SK-N-SH (cell line): ENCODE data around the gene MAT2A. TPM values are rescaled to one million over a fixed set of nuclear protein-coding genes. Genes with fewer than 3 reads are reported as not detected.

Experiments
- CTCF ChIA-PET: fragments of 300-600, 350-600 bp; formaldehyde crosslinking; extraction: SDS; loops from one replicate; lab custom pipeline; 2021; lab: Yijun Ruan, JAX
- POLR2A ChIA-PET: fragments of 350-600 bp; sonication (Branson Sonifier 250); formaldehyde crosslinking; extraction: SDS; loops from one replicate; lab custom pipeline; 2020; ENCODE audit warnings: antibody characterized with exemption, inconsistent platforms; lab: Yijun Ruan, JAX
- DNase-seq: peaks from one replicate; pipeline ENCODE4 v3.0.0; 2012
- H2AFZ ChIP-seq: fragments of 200-600 bp; sonication (generic); 2 replicates; pipeline ENCODE4 v1.8.1; 2016; ENCODE audit warnings: antibody characterized with exemption, mild to moderate bottlenecking, low read depth
- H3F3A ChIP-seq: fragments of 200-600 bp; sonication (generic); replicated peaks from 2 replicates; pipeline ENCODE3; 2016; ENCODE audit warnings: antibody characterized with exemption, mild to moderate bottlenecking; ENCODE audit not compliant: insufficient read depth
- H3K27ac ChIP-seq, 2 experiments: fragments of 200-500 bp in 1 of 2; fragments of 200-600 bp in 1 of 2; sonication (Bioruptor generic) in 1 of 2; sonication (generic), shearing (Covaris generic) in 1 of 2; 2 replicates each; pipeline versions ENCODE4 v1.5.1 to v1.6.1; 2014 to 2016; ENCODE audit warnings: low read depth in 2 of 2, inconsistent platforms in 1 of 2, low read length in 1 of 2, mild to moderate bottlenecking in 1 of 2, mixed read lengths in 1 of 2
- H3K27me3 ChIP-seq: fragments of 200-600 bp; sonication (generic), shearing (Covaris generic); 2 replicates; pipeline ENCODE4 v1.6.1; 2016; ENCODE audit warnings: mixed run types; ENCODE audit not compliant: insufficient read depth
- H3K36me3 ChIP-seq, 2 experiments: fragments of 200-500 bp in 1 of 2; fragments of 200-600 bp in 1 of 2; sonication (Bioruptor generic) in 1 of 2; sonication (generic) in 1 of 2; replicated peaks in 1 of 2; 2 replicates each; pipeline versions ENCODE3 to v1.5.1; 2014 to 2016; ENCODE audit warnings: low read length in 1 of 2, mild to moderate bottlenecking in 1 of 2; ENCODE audit not compliant: insufficient read depth in 2 of 2, control insufficient read depth in 1 of 2
- H3K4me1 ChIP-seq, 2 experiments: fragments of 200-500 bp in 1 of 2; fragments of 200-600 bp in 1 of 2; sonication (Bioruptor generic) in 1 of 2; sonication (generic), shearing (Covaris generic) in 1 of 2; 2 replicates each; pipeline versions ENCODE4 v1.5.1 to v1.6.1; 2014 to 2016; ENCODE audit warnings: low read depth in 1 of 2, low read length in 1 of 2, mixed run types in 1 of 2; ENCODE audit not compliant: insufficient read depth in 2 of 2, control insufficient read depth in 1 of 2
- H3K4me2 ChIP-seq: fragments of 200-600 bp; sonication (generic), shearing (Covaris generic); 2 replicates; pipeline ENCODE4 v1.6.1; 2017; ENCODE audit warnings: mixed run types
- H3K4me3 ChIP-seq, 2 experiments: fragments of 200-500 bp in 1 of 2; fragments of 200-600 bp in 1 of 2; sonication (Bioruptor generic) in 1 of 2; sonication (generic), shearing (Covaris generic) in 1 of 2; 2 replicates each; pipeline versions ENCODE4 v1.5.1 to v1.8.1; 2014 to 2016; ENCODE audit warnings: low read depth in 2 of 2, inconsistent platforms in 1 of 2, low read length in 1 of 2, mild to moderate bottlenecking in 1 of 2, mixed read lengths in 1 of 2, moderate library complexity in 1 of 2
- H3K79me2 ChIP-seq: fragments of 200-600 bp; sonication (generic); 2 replicates; pipeline ENCODE4 v1.8.1; 2017; ENCODE audit warnings: mild to moderate bottlenecking; ENCODE audit not compliant: insufficient read depth
- H3K9ac ChIP-seq: fragments of 200-600 bp; sonication (generic); 2 replicates; pipeline ENCODE4 v1.6.1; 2017; ENCODE audit warnings: mixed run types
- H3K9me2 ChIP-seq: fragments of 200-600 bp; sonication (generic); 2 replicates; pipeline ENCODE4 v1.6.1; 2017; ENCODE audit warnings: mixed run types
- H3K9me3 ChIP-seq: fragments of 200-600 bp; sonication (generic); 2 replicates; pipeline ENCODE4 v1.6.1; 2017; ENCODE audit warnings: mixed run types, mild to moderate bottlenecking, moderate library complexity
- H4K20me1 ChIP-seq: fragments of 200-600 bp; sonication (generic); 2 replicates; pipeline ENCODE4 v1.6.1; 2017; ENCODE audit warnings: mild to moderate bottlenecking, mixed run types; ENCODE audit not compliant: insufficient read depth
- ELF1 ChIP-seq: IDR thresholded peaks from 2 replicates; pipeline ENCODE4 v1.4.0; 2012
- EZH2phosphoT487 ChIP-seq: fragments of 200-600 bp; sonication (generic); IDR thresholded peaks from 2 replicates; pipeline ENCODE4 v1.6.1; 2017; ENCODE audit warnings: low read depth, mixed run types, mild to moderate bottlenecking, antibody characterized with exemption, moderate library complexity, borderline replicate concordance
- FOSL2 ChIP-seq: IDR thresholded peaks from 2 replicates; pipeline ENCODE4 v1.4.0; 2012; ENCODE audit warnings: low read depth, mild to moderate bottlenecking, moderate library complexity, borderline replicate concordance
- FOXJ3 ChIP-seq: sonication (generic); formaldehyde crosslinking; IDR thresholded peaks from 2 replicates; pipeline ENCODE4 v1.5.1; 2020; ENCODE audit warnings: mild to moderate bottlenecking, missing genetic modification reagents
- FOXM1 ChIP-seq: IDR thresholded peaks from 2 replicates; pipeline ENCODE4 v1.4.0; 2012; ENCODE audit warnings: low read depth, mild to moderate bottlenecking
- GABPA ChIP-seq: IDR thresholded peaks from 2 replicates; pipeline ENCODE4 v1.4.0; 2012; ENCODE audit warnings: low read depth, mild to moderate bottlenecking
- GATA2 ChIP-seq: sonication (generic); formaldehyde crosslinking; IDR thresholded peaks from 2 replicates; pipeline ENCODE4 v1.5.0; 2020; ENCODE audit warnings: mild to moderate bottlenecking, missing genetic modification reagents
- JUND ChIP-seq: IDR thresholded peaks from 2 replicates; pipeline ENCODE4 v1.4.0; 2012
- MAX ChIP-seq: IDR thresholded peaks from 2 replicates; pipeline ENCODE4 v1.4.0; 2012; ENCODE audit warnings: low read depth
- MXI1 ChIP-seq: IDR thresholded peaks from 2 replicates; pipeline ENCODE4 v1.6.1; 2012; ENCODE audit warnings: mild to moderate bottlenecking, low read depth, low read length, improper control_type of control experiment
- NFIC ChIP-seq: IDR thresholded peaks from 2 replicates; pipeline ENCODE4 v1.4.0; 2012; ENCODE audit warnings: borderline replicate concordance
- NRF1 ChIP-seq: IDR thresholded peaks from 2 replicates; pipeline ENCODE4 v1.6.1; 2012; ENCODE audit warnings: low read depth, mild to moderate bottlenecking, low read length
- POLR2AphosphoS5 ChIP-seq: IDR thresholded peaks from 2 replicates; pipeline ENCODE4 v1.6.1; 2012; ENCODE audit warnings: low read depth, low read length
- RAD21 ChIP-seq: IDR thresholded peaks from 2 replicates; pipeline ENCODE4 v1.6.1; 2012; ENCODE audit warnings: mild to moderate bottlenecking, low read length
- RCOR1 ChIP-seq: fragments of 150-350 bp; IDR thresholded peaks from 2 replicates; pipeline ENCODE4 v1.6.1; 2017; ENCODE audit warnings: antibody characterized with exemption, low read length
- RFX5 ChIP-seq: IDR thresholded peaks from 2 replicates; pipeline ENCODE4 v1.6.1; 2012; ENCODE audit warnings: mild to moderate bottlenecking, improper control_type of control experiment, low read length
- RXRA ChIP-seq: IDR thresholded peaks from 2 replicates; pipeline ENCODE4 v1.4.0; 2012; ENCODE audit warnings: low read depth, mild to moderate bottlenecking, borderline replicate concordance
- SIN3A ChIP-seq: IDR thresholded peaks from 2 replicates; pipeline ENCODE4 v1.6.1; 2012; ENCODE audit warnings: low read depth, mild to moderate bottlenecking, low read length, moderate library complexity, borderline replicate concordance
- SMC3 ChIP-seq: IDR thresholded peaks from 2 replicates; pipeline ENCODE4 v1.6.1; 2012; ENCODE audit warnings: low read depth, low read length, improper control_type of control experiment
- TAF1 ChIP-seq: IDR thresholded peaks from 2 replicates; pipeline ENCODE4 v1.6.1; 2012; ENCODE audit warnings: low read depth, mild to moderate bottlenecking, low read length, moderate library complexity, borderline replicate concordance
- TCF12 ChIP-seq: IDR thresholded peaks from 2 replicates; pipeline ENCODE4 v1.4.0; 2012
- TEAD4 ChIP-seq: IDR thresholded peaks from 2 replicates; pipeline ENCODE4 v1.4.0; 2012; ENCODE audit warnings: mild to moderate bottlenecking, borderline replicate concordance; ENCODE audit not compliant: insufficient read depth
- ZBTB33 ChIP-seq: IDR thresholded peaks from 2 replicates; pipeline ENCODE4 v1.4.0; 2012; ENCODE audit warnings: low read depth, borderline replicate concordance
- WGBS: methylation state at CpG from one replicate; pipeline ENCODE4 v1.1.6; 2017; ENCODE audit warnings: low lambda C conversion rate; 5-methylcytosine and 5-hydroxymethylcytosine counted together
- polyA plus RNA-seq, 3 experiments: library from polyadenylated mRNA; depleted of rRNA; stranded (reverse); fragments of >200 nt; gene quantifications; 2 replicates each; pipeline ENCODE4 v1.2.3, GENCODE V29; 2012
- TF ChIP-seq, protein P1 (sequence below): IDR thresholded peaks from 2 replicates; pipeline ENCODE4 v1.6.1; 2012; ENCODE audit warnings: mild to moderate bottlenecking, low read depth, low read length, moderate library complexity
- TF ChIP-seq, protein P2 (sequence below): fragments of 150-350 bp; IDR thresholded peaks from 2 replicates; pipeline ENCODE4 v1.6.1; 2017; ENCODE audit warnings: antibody characterized with exemption, low read length, low read depth, borderline replicate concordance
- TF ChIP-seq, protein P3 (sequence below): IDR thresholded peaks from 2 replicates; pipeline ENCODE4 v1.4.0; 2012; ENCODE audit warnings: low read depth, borderline replicate concordance

The MAT2A gene
- polyA plus RNA-seq, 1 of the 3 experiments (the other 2 are of a cell fraction), result 187 TPM

DNA sequence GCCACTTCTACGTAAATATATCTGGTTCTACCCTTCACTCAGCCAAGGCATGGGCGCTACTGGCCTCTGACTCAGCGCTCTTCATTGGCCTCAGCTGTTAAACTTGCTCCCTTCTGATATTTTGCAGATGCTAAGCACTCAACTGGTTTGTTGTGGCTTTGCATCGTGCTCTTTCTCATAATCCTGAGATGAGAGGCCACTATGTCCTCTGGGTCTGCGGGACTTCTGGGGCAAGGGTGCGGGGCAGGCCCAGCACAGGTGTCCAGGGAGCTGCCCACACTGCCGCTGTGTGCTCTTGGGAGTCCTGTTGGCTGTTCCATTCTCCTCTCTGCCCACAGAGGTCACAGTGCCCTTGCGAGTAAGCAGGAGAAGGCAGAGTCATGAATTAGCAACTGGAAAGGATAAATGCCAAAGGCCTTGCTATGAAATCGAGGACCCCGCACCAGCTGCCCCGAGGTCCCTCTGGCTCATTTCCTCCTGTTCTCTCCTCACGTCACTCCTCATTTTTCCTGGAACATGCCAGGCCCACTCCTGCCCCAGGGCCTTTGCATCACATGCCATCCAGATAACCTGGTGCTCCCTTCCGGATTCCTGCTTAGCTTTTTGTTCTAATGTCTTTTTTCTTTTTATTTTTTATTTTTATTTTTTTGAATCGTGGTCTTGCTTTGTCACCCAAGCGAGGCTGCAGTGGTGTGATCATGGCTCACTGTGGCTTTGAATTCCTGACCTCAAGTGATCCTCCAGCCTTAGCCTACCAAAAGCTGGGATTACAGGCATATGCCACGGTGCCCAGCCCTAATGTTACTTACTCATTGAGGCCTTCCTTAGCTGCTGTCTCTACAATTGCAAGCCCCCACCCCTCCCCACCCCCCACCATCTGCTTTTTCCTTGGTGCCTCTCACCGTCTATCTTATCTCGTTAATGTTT lies 34.9 kb upstream of the MAT2A start:
- no peaks in the 10 kb centered on the region for H4K20me1 ChIP-seq
- no peak overlapping the region for H3K4me3 ChIP-seq
- H3K4me1 ChIP-seq, result peaks cover 19 to 25% of the 10 kb centered on the region in 2 experiments; a peak in 3 of 4 replicates
- H3K79me2 ChIP-seq, result no peaks in the 10 kb centered on the region
- H3K36me3 ChIP-seq, result no peaks in the 10 kb centered on the region
- H3K27ac ChIP-seq, result peak overlapping the region; percentile 60 to 68
- WGBS, result 59% methylated on average over 18 of the region's 18 CpGs
- peaks cover 35% of the 10 kb centered on the region for H3F3A ChIP-seq
- CTCF ChIA-PET, result interaction anchor here (0.6 to 1.9 kb wide), 9 partner anchors 9 to 471 kb away, joined by 3 to 6 read pairs (median 5); no protein-coding TSS in a partner anchor
- H3K4me2 ChIP-seq, result peak overlapping the region; percentile 39; the same call in 1 of the 2 replicates
- no peak overlapping the region for H3K9ac ChIP-seq
- no peaks in the 10 kb centered on the region for H3K27me3 ChIP-seq
- POLR2A ChIA-PET, result interaction anchor here (0.9 to 3.0 kb wide), 9 partner anchors 20 to 150 kb away, joined by 3 to 25 read pairs (median 4); partner anchors contain the start of genes ELMOD3, MAT2A and RETSAT
- no peak overlapping the region for H2AFZ ChIP-seq
- no peak for DNase-seq
- no peaks in the 10 kb centered on the region for H3K9me2 ChIP-seq
- H3K9me3 ChIP-seq, result no peaks in the 10 kb centered on the region
- TF ChIP-seq NRF1 (no peak), TEAD4 (no peak), RFX5 (no peak), RAD21 (no peak), SIN3A (no peak), FOSL2 (peak; percentile 44; the same call in 1 of the 2 replicates), GABPA (no peak), MAX (peak; percentile 68), POLR2AphosphoS5 (peak; percentile 30; the same call in 1 of the 2 replicates), ZBTB33 (no peak), RXRA (no peak), ELF1 (no peak), MXI1 (no peak), JUND (peak; percentile 59), TAF1 (no peak), EZH2phosphoT487 (no peak), FOXJ3 (CRISPR knock-in tag) (no peak), RCOR1 (no peak), NFIC (peak; percentile 9; the same call in 1 of the 2 replicates), FOXM1 (no peak), TCF12 (peak; percentile 89), GATA2 (CRISPR knock-in tag) (no peak), SMC3 (no peak)
- TF ChIP-seq, protein P1, sequence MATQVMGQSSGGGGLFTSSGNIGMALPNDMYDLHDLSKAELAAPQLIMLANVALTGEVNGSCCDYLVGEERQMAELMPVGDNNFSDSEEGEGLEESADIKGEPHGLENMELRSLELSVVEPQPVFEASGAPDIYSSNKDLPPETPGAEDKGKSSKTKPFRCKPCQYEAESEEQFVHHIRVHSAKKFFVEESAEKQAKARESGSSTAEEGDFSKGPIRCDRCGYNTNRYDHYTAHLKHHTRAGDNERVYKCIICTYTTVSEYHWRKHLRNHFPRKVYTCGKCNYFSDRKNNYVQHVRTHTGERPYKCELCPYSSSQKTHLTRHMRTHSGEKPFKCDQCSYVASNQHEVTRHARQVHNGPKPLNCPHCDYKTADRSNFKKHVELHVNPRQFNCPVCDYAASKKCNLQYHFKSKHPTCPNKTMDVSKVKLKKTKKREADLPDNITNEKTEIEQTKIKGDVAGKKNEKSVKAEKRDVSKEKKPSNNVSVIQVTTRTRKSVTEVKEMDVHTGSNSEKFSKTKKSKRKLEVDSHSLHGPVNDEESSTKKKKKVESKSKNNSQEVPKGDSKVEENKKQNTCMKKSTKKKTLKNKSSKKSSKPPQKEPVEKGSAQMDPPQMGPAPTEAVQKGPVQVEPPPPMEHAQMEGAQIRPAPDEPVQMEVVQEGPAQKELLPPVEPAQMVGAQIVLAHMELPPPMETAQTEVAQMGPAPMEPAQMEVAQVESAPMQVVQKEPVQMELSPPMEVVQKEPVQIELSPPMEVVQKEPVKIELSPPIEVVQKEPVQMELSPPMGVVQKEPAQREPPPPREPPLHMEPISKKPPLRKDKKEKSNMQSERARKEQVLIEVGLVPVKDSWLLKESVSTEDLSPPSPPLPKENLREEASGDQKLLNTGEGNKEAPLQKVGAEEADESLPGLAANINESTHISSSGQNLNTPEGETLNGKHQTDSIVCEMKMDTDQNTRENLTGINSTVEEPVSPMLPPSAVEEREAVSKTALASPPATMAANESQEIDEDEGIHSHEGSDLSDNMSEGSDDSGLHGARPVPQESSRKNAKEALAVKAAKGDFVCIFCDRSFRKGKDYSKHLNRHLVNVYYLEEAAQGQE, result no peak
- TF ChIP-seq, protein P2, sequence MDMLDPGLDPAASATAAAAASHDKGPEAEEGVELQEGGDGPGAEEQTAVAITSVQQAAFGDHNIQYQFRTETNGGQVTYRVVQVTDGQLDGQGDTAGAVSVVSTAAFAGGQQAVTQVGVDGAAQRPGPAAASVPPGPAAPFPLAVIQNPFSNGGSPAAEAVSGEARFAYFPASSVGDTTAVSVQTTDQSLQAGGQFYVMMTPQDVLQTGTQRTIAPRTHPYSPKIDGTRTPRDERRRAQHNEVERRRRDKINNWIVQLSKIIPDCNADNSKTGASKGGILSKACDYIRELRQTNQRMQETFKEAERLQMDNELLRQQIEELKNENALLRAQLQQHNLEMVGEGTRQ, result no peak
- TF ChIP-seq, protein P3, sequence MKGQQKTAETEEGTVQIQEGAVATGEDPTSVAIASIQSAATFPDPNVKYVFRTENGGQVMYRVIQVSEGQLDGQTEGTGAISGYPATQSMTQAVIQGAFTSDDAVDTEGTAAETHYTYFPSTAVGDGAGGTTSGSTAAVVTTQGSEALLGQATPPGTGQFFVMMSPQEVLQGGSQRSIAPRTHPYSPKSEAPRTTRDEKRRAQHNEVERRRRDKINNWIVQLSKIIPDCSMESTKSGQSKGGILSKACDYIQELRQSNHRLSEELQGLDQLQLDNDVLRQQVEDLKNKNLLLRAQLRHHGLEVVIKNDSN, result no peak
